ENCODE results near the gene SYNGR2.

The SYNGR2 gene

GRCh38 chr17:78174870-78175642, 6.7 kb downstream of the SYNGR2 start:
- H3K79me1 ChIP-seq (replicated peaks; ENCODE audit: low read length, poor library complexity, severe bottlenecking), result peaks cover 7% of the 10 kb centered on the region
- H3K4me3 ChIP-seq (ENCODE audit: insufficient read depth in 1 of 2, low read depth in 1 of 2, low read length in 2 of 2), result no peak overlapping the region
- no peak for DNase-seq
- H3K36me3 ChIP-seq (ENCODE audit: control insufficient read depth in 1 of 2, insufficient read depth in 2 of 2, low read depth in 1 of 2, low read length in 2 of 2), result peaks cover 0 to 50% of the 10 kb centered on the region in 2 experiments
- H3K4me2 ChIP-seq (ENCODE audit: low read length, poor library complexity, severe bottlenecking), result no peak overlapping the region
- peak overlapping the region; percentile 1 for H4K91ac ChIP-seq (ENCODE audit: low read length)
- no peak overlapping the region for H3K9ac ChIP-seq (ENCODE audit: low read length)
- peaks cover 25% of the 10 kb centered on the region for H3K4me1 ChIP-seq (ENCODE audit: control insufficient read depth, insufficient read depth, low read depth, low read length)
- H3K23ac ChIP-seq (ENCODE audit: low read length in 2 of 2), result no peak overlapping the region
- H3K18ac ChIP-seq (ENCODE audit: low read depth in 1 of 2, low read length in 2 of 2), result peak overlapping the region in 1 of 2 experiments; percentile 2
- H2BK120ac ChIP-seq (ENCODE audit: low read depth, low read length), result no peak overlapping the region
- peaks cover 0 to under 1% of the 10 kb centered on the region in 2 experiments for H3K27me3 ChIP-seq (ENCODE audit: control insufficient read depth in 1 of 2, insufficient read depth in 1 of 2, low read length in 2 of 2)
- no peak overlapping the region for H2BK5ac ChIP-seq (ENCODE audit: low read depth, low read length, poor library complexity, severe bottlenecking)
- 96% methylated on average over 28 of the region's 28 CpGs for WGBS
- H4K8ac ChIP-seq (ENCODE audit: low read length), result no peak overlapping the region
- no peak overlapping the region for H2AFZ ChIP-seq (ENCODE audit: low read depth, low read length)
- H2BK15ac ChIP-seq (ENCODE audit: low read depth, poor library complexity, severe bottlenecking), result no peak overlapping the region
- no peak overlapping the region for H2BK12ac ChIP-seq (ENCODE audit: low read length in 2 of 2)
- H3K14ac ChIP-seq (ENCODE audit: low read length in 2 of 2), result no peak overlapping the region
- no peaks in the 10 kb centered on the region for H3K9me3 ChIP-seq (ENCODE audit: control insufficient read depth, low read length)
- H3K4ac ChIP-seq (ENCODE audit: low read depth in 1 of 2, low read length in 2 of 2), result no peak overlapping the region
- H3K27ac ChIP-seq (ENCODE audit: low read length, poor library complexity, severe bottlenecking), result no peak overlapping the region
- H2AK5ac ChIP-seq (ENCODE audit: low read length, severe bottlenecking), result no peak overlapping the region

DNA sequence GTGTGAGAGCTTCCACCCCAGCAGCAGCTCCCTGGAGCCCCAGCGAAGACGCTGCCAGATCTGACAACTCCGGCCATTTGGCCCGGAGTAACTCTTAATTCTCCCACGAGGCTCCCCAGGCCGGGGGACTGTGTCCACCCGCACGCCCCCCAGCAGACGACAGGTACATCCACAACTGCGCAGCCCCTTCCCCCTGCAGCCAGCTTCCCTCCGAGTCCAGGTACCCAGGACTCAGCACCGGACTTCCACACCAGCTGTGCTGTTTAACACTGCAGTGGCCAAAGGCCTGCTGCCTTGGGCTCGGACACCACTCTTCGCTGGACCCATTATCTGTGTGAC, 7.2 kb downstream of the SYNGR2 start:
- Histone ChIP-seq H3K4ac (ENCODE audit: low read depth in 1 of 2, low read length in 2 of 2) (no peak overlapping the region), H3K4me3 (ENCODE audit: insufficient read depth in 1 of 2, low read depth in 1 of 2, low read length in 2 of 2) (no peak overlapping the region), H3K9ac (ENCODE audit: low read length) (no peak overlapping the region), H3K4me2 (ENCODE audit: low read length, poor library complexity, severe bottlenecking) (no peak overlapping the region), H2BK120ac (ENCODE audit: low read depth, low read length) (no peak overlapping the region), H3K14ac (ENCODE audit: low read length in 2 of 2) (no peak overlapping the region), H3K18ac (ENCODE audit: low read depth in 1 of 2, low read length in 2 of 2) (no peak overlapping the region), H2BK12ac (ENCODE audit: low read length in 2 of 2) (no peak overlapping the region), H3K9me3 (ENCODE audit: control insufficient read depth, low read length) (no peaks in the 10 kb centered on the region), H2AK5ac (ENCODE audit: low read length, severe bottlenecking) (no peak overlapping the region), H3K27ac (ENCODE audit: low read length, poor library complexity, severe bottlenecking) (no peak overlapping the region), H4K91ac (ENCODE audit: low read length) (no peak overlapping the region), H3K27me3 (ENCODE audit: control insufficient read depth in 1 of 2, insufficient read depth in 1 of 2, low read length in 2 of 2) (no peaks in the 10 kb centered on the region), H3K79me1 (replicated peaks; ENCODE audit: low read length, poor library complexity, severe bottlenecking) (peaks cover 7% of the 10 kb centered on the region), H2BK15ac (ENCODE audit: low read depth, poor library complexity, severe bottlenecking) (no peak overlapping the region), H3K36me3 (ENCODE audit: control insufficient read depth in 1 of 2, insufficient read depth in 2 of 2, low read depth in 1 of 2, low read length in 2 of 2) (peaks cover 0 to 48% of the 10 kb centered on the region in 2 experiments), H3K4me1 (ENCODE audit: control insufficient read depth, insufficient read depth, low read depth, low read length) (peaks cover 25% of the 10 kb centered on the region), H2AFZ (ENCODE audit: low read depth, low read length) (no peak overlapping the region), H2BK5ac (ENCODE audit: low read depth, low read length, poor library complexity, severe bottlenecking) (no peak overlapping the region), H3K23ac (ENCODE audit: low read length in 2 of 2) (no peak overlapping the region), H4K8ac (ENCODE audit: low read length) (no peak overlapping the region)
- WGBS, result 98% methylated on average over 14 of the region's 14 CpGs
- no peak for DNase-seq

- Histone ChIP-seq H3K4me1 (ENCODE audit: control insufficient read depth, insufficient read depth, low read depth, low read length) (peaks cover 27% of the 10 kb centered on the region), H3K79me1 (replicated peaks; ENCODE audit: low read length, poor library complexity, severe bottlenecking) (peaks cover 2% of the 10 kb centered on the region), H3K4me2 (ENCODE audit: low read length, poor library complexity, severe bottlenecking) (no peak overlapping the region), H2BK15ac (ENCODE audit: low read depth, poor library complexity, severe bottlenecking) (peak overlapping the region; percentile 67), H3K4ac (ENCODE audit: low read depth in 1 of 2, low read length in 2 of 2) (no peak overlapping the region), H3K18ac (ENCODE audit: low read depth in 1 of 2, low read length in 2 of 2) (no peak overlapping the region), H4K8ac (ENCODE audit: low read length) (no peak overlapping the region), H2BK12ac (ENCODE audit: low read length in 2 of 2) (peak overlapping the region in 1 of 2 experiments; percentile 12), H3K4me3 (ENCODE audit: insufficient read depth in 1 of 2, low read depth in 1 of 2, low read length in 2 of 2) (no peak overlapping the region), H3K27me3 (ENCODE audit: control insufficient read depth in 1 of 2, insufficient read depth in 1 of 2, low read length in 2 of 2) (no peaks in the 10 kb centered on the region), H2AK5ac (ENCODE audit: low read length, severe bottlenecking) (peak overlapping the region; percentile 25), H2AFZ (ENCODE audit: low read depth, low read length) (no peak overlapping the region), H3K9me3 (ENCODE audit: control insufficient read depth, low read length) (no peaks in the 10 kb centered on the region), H2BK120ac (ENCODE audit: low read depth, low read length) (no peak overlapping the region), H3K14ac (ENCODE audit: low read length in 2 of 2) (no peak overlapping the region), H3K36me3 (ENCODE audit: control insufficient read depth in 1 of 2, insufficient read depth in 2 of 2, low read depth in 1 of 2, low read length in 2 of 2) (peaks cover 0 to 39% of the 10 kb centered on the region in 2 experiments), H3K9ac (ENCODE audit: low read length) (no peak overlapping the region), H3K27ac (ENCODE audit: low read length, poor library complexity, severe bottlenecking) (no peak overlapping the region), H4K91ac (ENCODE audit: low read length) (peak overlapping the region; percentile 20), H3K23ac (ENCODE audit: low read length in 2 of 2) (no peak overlapping the region), H2BK5ac (ENCODE audit: low read depth, low read length, poor library complexity, severe bottlenecking) (no peak overlapping the region)
- DNase-seq, result peak; percentile 45
- WGBS, result 43% methylated on average over 8 of the region's 14 CpGs
Observed at GRCh38 chr17:78176548-78177025, 8.2 kb downstream of the SYNGR2 start.

DNA sequence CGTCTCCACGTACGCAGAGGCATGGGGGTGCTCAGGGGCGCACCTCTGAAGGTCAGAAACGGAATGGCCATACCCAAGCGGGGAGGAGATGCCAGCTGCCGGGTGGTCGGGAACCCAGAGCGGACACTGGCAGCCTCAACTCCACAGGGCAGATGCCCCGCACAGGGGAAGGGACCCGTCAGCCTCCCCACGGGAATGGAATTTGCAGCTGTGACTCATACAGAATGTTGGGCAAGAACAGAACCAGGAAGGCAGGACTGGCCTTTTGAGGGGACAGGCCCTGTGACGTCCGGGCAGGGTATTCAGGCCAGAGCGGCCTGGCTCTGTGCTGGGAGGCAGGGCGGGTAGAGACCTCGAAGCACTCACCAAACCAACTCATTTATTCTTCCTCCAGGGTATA, 11.0 kb downstream of the SYNGR2 start:
- Histone ChIP-seq H3K9ac (ENCODE audit: low read length) (no peak overlapping the region), H3K14ac (ENCODE audit: low read length in 2 of 2) (no peak overlapping the region), H3K79me1 (replicated peaks; ENCODE audit: low read length, poor library complexity, severe bottlenecking) (peaks cover 8% of the 10 kb centered on the region), H2AFZ (ENCODE audit: low read depth, low read length) (no peak overlapping the region), H3K23ac (ENCODE audit: low read length in 2 of 2) (no peak overlapping the region), H3K36me3 (ENCODE audit: control insufficient read depth in 1 of 2, insufficient read depth in 2 of 2, low read depth in 1 of 2, low read length in 2 of 2) (peaks cover 0 to 17% of the 10 kb centered on the region in 2 experiments), H3K9me3 (ENCODE audit: control insufficient read depth, low read length) (no peaks in the 10 kb centered on the region), H2BK15ac (ENCODE audit: low read depth, poor library complexity, severe bottlenecking) (no peak overlapping the region), H4K91ac (ENCODE audit: low read length) (peak overlapping the region; percentile 67), H3K27ac (ENCODE audit: low read length, poor library complexity, severe bottlenecking) (no peak overlapping the region), H3K4ac (ENCODE audit: low read depth in 1 of 2, low read length in 2 of 2) (peak overlapping the region in 1 of 2 experiments; percentile 12), H3K27me3 (ENCODE audit: control insufficient read depth in 1 of 2, insufficient read depth in 1 of 2, low read length in 2 of 2) (no peaks in the 10 kb centered on the region), H3K4me2 (ENCODE audit: low read length, poor library complexity, severe bottlenecking) (no peak overlapping the region), H2BK120ac (ENCODE audit: low read depth, low read length) (no peak overlapping the region), H3K4me3 (ENCODE audit: insufficient read depth in 1 of 2, low read depth in 1 of 2, low read length in 2 of 2) (no peak overlapping the region), H2BK5ac (ENCODE audit: low read depth, low read length, poor library complexity, severe bottlenecking) (no peak overlapping the region), H2AK5ac (ENCODE audit: low read length, severe bottlenecking) (no peak overlapping the region), H3K18ac (ENCODE audit: low read depth in 1 of 2, low read length in 2 of 2) (peak overlapping the region in 1 of 2 experiments; percentile 61), H2BK12ac (ENCODE audit: low read length in 2 of 2) (no peak overlapping the region), H3K4me1 (ENCODE audit: control insufficient read depth, insufficient read depth, low read depth, low read length) (peaks cover 25% of the 10 kb centered on the region), H4K8ac (ENCODE audit: low read length) (peak overlapping the region; percentile 12)
- peak; percentile 86 for DNase-seq
- 81% methylated on average over 17 of the region's 17 CpGs for WGBS
